HG02588 (cell line): Measurements from ENCODE around the gene KCNK2.

ENCODE experiments used
- ATAC-seq: cut with Tn5 transposase; IDR thresholded peaks from one replicate; pipeline ENCODE4 v1.9.1; 2021; ENCODE audit warnings: mild to moderate bottlenecking, moderate library complexity; ENCODE audit not compliant: unreplicated experiment

KCNK2 gene

GRCh38 chr1:215094381-215094780 is 11.8 kb downstream of the KCNK2 start:
- ATAC-seq = no peak

- ATAC-seq = no peak
Measured at GRCh38 chr1:215095524-215095923, 13.0 kb downstream of the KCNK2 start.

- ATAC-seq = no peak
Measured at GRCh38 chr1:215101511-215101910, 19.0 kb downstream of the KCNK2 start.

DNA sequence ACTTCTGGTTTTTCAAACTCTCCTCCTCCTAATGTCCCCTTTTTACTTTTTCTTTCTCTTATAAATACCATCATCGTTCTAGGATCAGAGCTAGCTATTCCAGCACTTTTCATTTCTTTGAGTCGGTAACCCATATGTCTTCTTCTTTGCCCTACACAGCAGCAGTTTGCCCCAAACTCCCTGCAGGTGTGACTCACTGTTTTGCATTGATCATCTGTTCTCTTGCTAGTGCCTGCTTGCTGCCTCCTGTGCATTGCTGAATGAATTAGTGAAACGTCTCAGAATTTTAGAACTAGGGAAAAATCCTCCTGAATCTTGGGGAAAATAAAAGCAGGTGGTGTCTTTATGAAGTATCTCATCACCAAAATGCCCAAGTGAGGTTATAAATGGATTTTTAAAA is 21.7 kb downstream of the KCNK2 start:
- ATAC-seq = no peak

- ATAC-seq = no peak
Measured at GRCh38 chr1:215106067-215106466, 23.5 kb downstream of the KCNK2 start.

DNA sequence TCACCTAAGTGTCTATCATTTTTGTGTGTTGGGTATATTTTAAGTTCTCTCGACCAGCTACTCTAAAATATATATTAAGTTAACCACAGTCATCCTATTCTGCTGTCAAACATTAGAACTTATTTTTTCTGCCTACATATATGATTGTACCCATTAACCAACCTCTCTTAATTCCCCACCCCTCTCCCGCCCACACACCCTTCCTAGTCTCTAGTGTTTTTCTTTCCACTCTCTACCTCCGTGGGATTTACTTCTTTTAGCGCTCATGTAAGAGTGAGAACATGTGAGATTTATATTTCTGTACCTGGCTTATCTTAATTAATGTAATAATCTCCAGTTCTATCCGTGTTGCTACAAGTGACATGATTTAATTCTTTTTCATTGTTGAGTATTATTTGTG is 26.6 kb downstream of the KCNK2 start:
- ATAC-seq = no peak

GRCh38 chr1:215111916-215112315 is 29.4 kb downstream of the KCNK2 start:
- no peak for ATAC-seq

DNA sequence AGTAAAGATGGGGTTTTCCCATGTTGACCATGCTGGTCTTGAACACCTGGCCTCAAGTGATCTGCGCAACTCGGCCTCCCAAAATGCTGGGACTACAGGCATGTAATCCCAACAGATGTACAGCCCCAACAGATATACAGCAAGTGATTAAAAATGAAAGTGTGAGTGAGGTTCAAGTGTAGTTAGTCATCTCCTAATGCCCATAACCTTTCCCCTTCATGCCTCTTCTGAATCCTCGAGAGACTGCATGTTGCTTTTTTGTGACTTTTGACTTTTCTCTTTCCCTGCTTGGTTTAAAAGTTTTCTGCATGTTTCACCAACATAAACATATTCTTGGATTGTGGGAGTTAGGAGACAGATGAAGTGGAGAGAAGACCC is 31.2 kb downstream of the KCNK2 start:
- ATAC-seq = no peak

DNA sequence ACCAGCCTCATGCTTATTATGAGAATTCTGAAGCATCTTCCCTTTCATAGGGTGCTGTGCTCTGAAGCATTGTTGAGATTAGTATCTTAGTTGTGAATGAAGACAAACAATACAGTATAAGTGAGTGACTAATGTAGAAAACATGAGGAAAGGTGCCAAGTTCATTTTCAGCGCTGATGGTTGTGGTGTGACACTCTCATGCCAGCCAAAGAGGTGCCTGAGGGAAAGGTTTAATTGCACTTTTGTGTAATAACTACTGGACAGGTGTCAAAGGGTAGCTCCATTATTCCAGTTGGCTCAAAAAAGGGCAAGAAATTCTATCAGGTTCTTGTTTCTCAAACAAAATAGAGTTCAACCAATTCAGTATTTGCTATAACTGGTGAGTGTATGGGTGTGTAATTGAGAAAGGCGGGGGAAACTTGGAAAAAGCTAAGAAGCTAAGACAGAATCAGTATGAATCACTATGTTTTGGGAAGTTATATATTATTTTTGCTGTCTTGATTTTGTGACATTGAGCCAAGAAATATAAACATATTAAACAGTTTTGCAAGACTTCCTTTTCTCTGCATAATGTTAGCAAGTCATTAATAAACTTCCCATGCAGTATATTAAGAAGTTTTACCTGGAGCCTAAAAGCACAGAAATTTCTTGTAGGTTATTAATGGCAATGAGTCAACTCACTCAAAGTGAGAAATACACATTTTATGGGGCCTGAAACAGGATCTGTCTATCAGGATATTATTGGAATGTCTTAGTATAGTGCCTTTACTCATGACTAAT is 31.8 kb downstream of the KCNK2 start:
- no peak for ATAC-seq

DNA sequence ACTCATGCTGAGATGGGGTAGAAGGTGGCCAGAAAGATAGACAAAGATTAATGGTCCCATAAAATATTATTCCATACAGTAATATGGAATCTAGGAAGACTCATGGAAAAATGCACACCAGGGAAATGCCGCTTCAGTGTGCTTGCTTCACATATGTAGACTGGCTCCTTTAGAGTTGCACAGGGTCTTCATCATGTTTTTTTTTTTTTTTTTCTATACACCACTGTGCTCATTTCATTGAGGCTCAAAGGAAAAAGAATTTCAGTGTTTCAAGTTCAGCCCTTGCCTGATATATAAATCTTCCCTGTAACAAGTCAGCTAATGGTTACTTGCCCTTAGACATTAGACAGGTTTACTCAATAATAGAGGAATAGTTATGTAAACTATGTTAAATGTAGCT is 33.2 kb downstream of the KCNK2 start:
- no peak for ATAC-seq

DNA sequence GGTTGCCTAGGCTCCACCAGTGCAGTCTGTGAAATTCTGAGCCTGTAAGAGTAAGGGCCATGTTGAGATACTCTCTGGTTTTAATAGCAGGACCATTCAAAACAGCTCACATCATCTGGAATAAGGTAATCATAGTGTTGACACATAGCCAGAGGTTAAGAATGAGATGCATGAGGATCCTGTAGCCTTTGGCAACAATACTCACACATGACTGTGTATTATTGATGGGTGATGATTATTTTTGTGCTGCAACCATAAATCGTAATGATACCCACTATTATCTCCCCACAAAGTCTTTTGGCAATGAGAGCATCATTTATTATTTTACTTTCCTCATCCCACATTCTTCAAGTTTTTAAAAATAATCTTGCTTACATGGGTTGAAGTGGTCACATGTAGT is 35.5 kb downstream of the KCNK2 start:
- ATAC-seq = no peak

DNA sequence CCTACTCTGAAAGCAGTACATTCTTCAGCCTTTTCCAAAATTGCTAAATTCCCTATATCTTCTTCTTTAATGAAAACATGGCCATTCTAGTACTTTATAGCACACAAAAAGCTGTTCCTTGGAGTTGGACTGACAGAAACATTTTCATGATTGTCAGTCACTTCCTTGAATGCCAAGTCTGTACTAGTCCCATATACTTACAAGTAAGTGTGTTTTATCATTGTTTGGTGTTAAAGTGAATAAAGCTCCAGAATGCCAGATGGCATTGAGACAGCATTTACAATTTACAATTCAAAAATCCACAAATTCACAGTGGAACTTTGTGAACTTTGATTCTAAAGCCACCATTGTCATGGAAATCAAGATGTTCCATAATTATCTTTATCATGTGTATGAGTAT is 36.5 kb downstream of the KCNK2 start:
- ATAC-seq = no peak

DNA sequence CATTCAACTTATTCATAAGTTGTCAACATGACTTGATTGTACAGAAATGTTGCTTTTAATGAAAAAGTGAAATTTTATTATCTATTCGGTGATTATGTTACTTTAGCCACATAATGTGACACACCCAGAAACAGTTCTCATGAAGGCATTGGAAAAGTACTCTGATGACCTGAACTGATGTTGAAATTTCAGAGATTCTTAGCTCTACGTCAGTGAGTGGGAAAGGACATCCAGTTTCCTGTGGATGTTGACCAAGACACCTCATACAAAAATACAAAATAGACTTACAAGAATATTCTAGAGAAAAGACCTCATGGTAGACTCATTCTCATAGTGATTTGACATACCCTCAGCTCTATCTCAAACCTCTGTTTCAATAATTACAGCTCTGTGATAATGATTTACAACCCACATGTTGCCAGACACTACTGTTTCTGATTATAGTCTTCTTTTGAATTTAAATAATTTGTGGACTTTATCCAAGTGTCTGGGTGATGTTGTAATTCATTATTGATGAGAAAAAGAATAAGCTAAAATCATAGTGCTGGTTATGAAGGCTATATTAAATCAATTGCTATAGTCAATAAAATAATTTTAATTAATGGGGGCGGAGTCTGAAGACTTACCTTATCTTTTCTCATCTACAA is 37.3 kb downstream of the KCNK2 start:
- no peak for ATAC-seq

DNA sequence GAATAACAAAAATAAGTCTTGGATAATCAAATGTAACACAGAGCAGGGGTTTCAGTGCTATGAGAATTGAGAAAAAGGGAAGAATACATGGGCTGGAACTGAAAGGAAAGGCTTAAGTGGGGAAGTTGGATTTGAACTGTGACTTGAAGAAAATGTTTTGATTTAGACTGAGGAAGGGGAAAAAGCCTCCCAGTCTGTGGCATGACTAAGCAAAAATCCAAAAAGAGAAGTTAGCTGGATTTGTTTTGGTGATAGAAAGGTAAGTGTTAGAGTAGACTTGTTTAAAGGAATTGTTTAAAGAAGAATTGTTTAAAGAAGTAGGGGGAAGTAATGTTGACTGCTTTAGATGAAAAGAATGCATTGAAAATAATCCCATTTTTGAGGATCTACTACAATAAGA is 46.0 kb downstream of the KCNK2 start:
- no peak for ATAC-seq

GRCh38 chr1:215131291-215131690 is 48.8 kb downstream of the KCNK2 start:
- ATAC-seq = no peak

GRCh38 chr1:215132156-215132555 is 49.6 kb downstream of the KCNK2 start:
- no peak for ATAC-seq

GRCh38 chr1:215133532-215133931 is 51.0 kb downstream of the KCNK2 start:
- ATAC-seq = no peak

DNA sequence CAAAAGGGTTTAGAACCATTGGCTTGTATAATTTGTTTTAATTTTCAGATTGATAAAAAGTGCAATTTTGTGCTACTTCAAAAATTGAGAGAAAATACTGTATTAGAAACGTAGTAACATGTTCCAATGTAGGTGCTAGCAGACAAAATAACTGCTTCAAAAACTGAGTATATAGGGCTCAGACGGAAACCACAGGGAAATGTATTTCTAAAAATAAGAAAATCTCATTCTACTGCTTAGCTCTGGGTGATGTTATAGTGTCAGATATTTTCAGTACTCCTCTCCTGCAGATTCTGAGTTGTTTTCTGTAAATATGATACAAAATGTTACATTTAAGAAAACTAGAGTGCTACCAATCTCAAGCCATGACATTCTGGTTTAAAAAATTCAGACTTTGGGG is 55.4 kb downstream of the KCNK2 start:
- no peak for ATAC-seq

DNA sequence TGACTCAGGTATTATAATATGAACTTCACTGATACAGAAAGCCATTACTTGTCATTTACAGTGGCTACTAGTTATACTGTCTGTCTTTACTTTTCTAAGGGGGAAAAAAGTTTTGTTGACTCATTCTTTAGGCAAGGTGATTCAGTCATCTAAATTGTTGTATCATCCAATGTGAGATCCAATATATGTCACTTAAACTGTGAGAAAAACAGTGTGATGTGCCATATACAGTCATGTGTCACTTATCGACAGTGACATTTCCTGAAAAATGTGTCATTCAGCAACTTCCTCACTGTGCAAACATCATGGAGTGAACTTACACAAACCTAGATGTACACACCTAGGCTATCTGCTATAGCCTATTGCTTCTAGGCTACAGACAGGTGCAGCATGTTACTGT is 57.6 kb downstream of the KCNK2 start:
- ATAC-seq = no peak

- no peak for ATAC-seq
Measured at GRCh38 chr1:215141460-215141859, 58.9 kb downstream of the KCNK2 start.

DNA sequence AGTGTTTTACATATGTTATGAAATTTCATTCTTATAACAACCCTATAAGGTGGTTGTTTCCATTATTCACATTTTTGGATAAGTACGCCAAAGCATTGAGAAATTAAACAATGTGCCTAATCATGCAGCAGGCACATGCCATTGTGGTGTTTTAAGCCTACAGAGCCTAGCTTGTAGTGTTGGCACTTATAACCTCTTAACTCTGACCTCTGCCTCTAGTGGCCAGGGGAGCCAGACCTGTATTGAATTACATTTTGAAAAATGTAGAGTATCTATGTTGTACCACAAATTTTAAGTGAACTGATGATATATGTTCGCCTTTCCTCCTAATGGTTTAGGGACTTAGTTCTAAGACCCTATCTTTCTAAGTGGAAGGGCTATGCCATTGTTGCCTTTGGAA is 61.0 kb downstream of the KCNK2 start:
- ATAC-seq = no peak

- ATAC-seq = no peak
Measured at GRCh38 chr1:215146240-215146975, 63.9 kb downstream of the KCNK2 start.
